Loucy (cell line): ENCODE measurements around the gene CYS1.

Experiments used
- H2AFZ ChIP-seq: fragments of 200-600 bp; sonication (generic); 2 replicates; pipeline ENCODE4 v1.6.0; 2016; ENCODE audit warnings: antibody characterized with exemption, mild to moderate bottlenecking, low read length, moderate library complexity
- H3F3A ChIP-seq: fragments of 200-600 bp; 2 replicates; pipeline ENCODE4 v1.6.0; 2016; ENCODE audit warnings: antibody characterized with exemption, low read depth, mild to moderate bottlenecking
- H3K27me3 ChIP-seq: fragments of 200-600 bp; sonication (generic); 2 replicates; pipeline ENCODE4 v1.6.1; 2014; ENCODE audit warnings: low read length, mild to moderate bottlenecking; ENCODE audit not compliant: insufficient read depth, poor library complexity, severe bottlenecking
- H3K36me3 ChIP-seq: fragments of 200-600 bp; sonication (generic); 2 replicates; pipeline ENCODE4 v1.6.1; 2016; ENCODE audit warnings: low read length; ENCODE audit not compliant: insufficient read depth
- H3K4me1 ChIP-seq: fragments of 200-600 bp; sonication (generic); 2 replicates; pipeline ENCODE4 v1.5.1; 2014; ENCODE audit warnings: low read length, mild to moderate bottlenecking; ENCODE audit not compliant: insufficient read depth, poor library complexity, severe bottlenecking
- H3K4me2 ChIP-seq: fragments of 200-600 bp; sonication (generic); 2 replicates; pipeline ENCODE4 v1.6.0; 2014; ENCODE audit warnings: antibody characterized with exemption, low read length, low read depth, mild to moderate bottlenecking; ENCODE audit not compliant: poor library complexity, severe bottlenecking
- H3K4me3 ChIP-seq: fragments of 200-600 bp; sonication (generic); 2 replicates; pipeline ENCODE4 v1.5.1; 2014; ENCODE audit warnings: low read length, mild to moderate bottlenecking, mixed read lengths; ENCODE audit not compliant: poor library complexity, severe bottlenecking
- H3K79me2 ChIP-seq: fragments of 200-600 bp; sonication (generic); 2 replicates; pipeline ENCODE4 v1.6.1; 2014; ENCODE audit warnings: low read length; ENCODE audit not compliant: insufficient read depth
- H3K9ac ChIP-seq: fragments of 200-600 bp; sonication (generic); 2 replicates; pipeline ENCODE4 v1.6.0; 2014; ENCODE audit warnings: mild to moderate bottlenecking, low read depth, low read length, moderate library complexity; ENCODE audit not compliant: poor library complexity, severe bottlenecking
- H3K9me2 ChIP-seq: fragments of 200-600 bp; sonication (generic); replicated peaks from 2 replicates; pipeline ENCODE4 v1.6.1; 2016; ENCODE audit warnings: low read depth, low read length, mixed read lengths
- H3K9me3 ChIP-seq: fragments of 200-600 bp; sonication (generic); 2 replicates; pipeline ENCODE4 v1.6.1; 2014; ENCODE audit warnings: mild to moderate bottlenecking, antibody characterized with exemption, low read length, low read depth; ENCODE audit not compliant: insufficient read depth
- H4K20me1 ChIP-seq: fragments of 200-600 bp; sonication (generic); 2 replicates; pipeline ENCODE4 v1.6.0; 2014; ENCODE audit warnings: antibody characterized with exemption, low read length, mild to moderate bottlenecking; ENCODE audit not compliant: insufficient read depth, poor library complexity, severe bottlenecking
- CTCF ChIP-seq: fragments of 200-600 bp; sonication (generic); conservative IDR thresholded peaks from 2 replicates; pipeline ENCODE4 v1.5.1; 2014; ENCODE audit warnings: mild to moderate bottlenecking, antibody characterized with exemption, low read length
- EZH2phosphoT487 ChIP-seq: fragments of 200-600 bp; IDR thresholded peaks from 2 replicates; pipeline ENCODE4 v1.6.1; 2018; ENCODE audit warnings: antibody characterized with exemption, mild to moderate bottlenecking, moderate library complexity, borderline replicate concordance

CYS1 gene

GRCh38 chr2:10043256-10043905, 36.8 kb downstream of the CYS1 start, which contains the start of gene KLF11:
KLF11 (plus strand) TSS chr2:10043550; CDS start chr2:10043717, 167 bp downstream.
- H3K9ac ChIP-seq: no peak within 1 kb of the TSS
- no peaks in the 10 kb centered on the region for H3K4me1 ChIP-seq
- H3K4me2 ChIP-seq: no peak within 1 kb of the TSS
- no peak for TF ChIP-seq EZH2phosphoT487
- no peaks in the 10 kb centered on the region for H3K27me3 ChIP-seq
- H3K9me3 ChIP-seq: no peaks in the 10 kb centered on the region
- H3F3A ChIP-seq: no peaks in the 10 kb centered on the region
- H4K20me1 ChIP-seq: no peaks in the 10 kb centered on the region
- no peaks in the 10 kb centered on the region for H3K9me2 ChIP-seq
- no peak within 1 kb of the TSS for H2AFZ ChIP-seq
- no peak within 1 kb of the TSS for H3K4me3 ChIP-seq
- H3K79me2 ChIP-seq: no peaks in the 10 kb centered on the region
- no peaks in the 10 kb centered on the region for H3K36me3 ChIP-seq

GRCh38 chr2:10042301-10043161, 37.7 kb downstream of the CYS1 start:
- Histone ChIP-seq H3K27me3 (no peaks in the 10 kb centered on the region), H3K79me2 (no peaks in the 10 kb centered on the region), H3K9me2 (no peaks in the 10 kb centered on the region), H3K4me1 (no peaks in the 10 kb centered on the region), H3K9me3 (no peaks in the 10 kb centered on the region), H3K4me2 (no peak overlapping the region), H3K4me3 (no peak overlapping the region), H4K20me1 (no peaks in the 10 kb centered on the region), H3F3A (no peaks in the 10 kb centered on the region), H3K9ac (no peak overlapping the region), H2AFZ (no peak overlapping the region), H3K36me3 (no peaks in the 10 kb centered on the region)
- no peak for TF ChIP-seq CTCF
- TF ChIP-seq EZH2phosphoT487: no peak

GRCh38 chr2:10041711-10042110, 38.5 kb downstream of the CYS1 start:
- no peaks in the 10 kb centered on the region for H3K9me3 ChIP-seq
- H3K9me2 ChIP-seq: no peaks in the 10 kb centered on the region
- TF ChIP-seq EZH2phosphoT487 (no peak), CTCF (no peak)
- no peak overlapping the region for H3K9ac ChIP-seq
- no peaks in the 10 kb centered on the region for H3K27me3 ChIP-seq
- H3K4me1 ChIP-seq: no peaks in the 10 kb centered on the region
- no peaks in the 10 kb centered on the region for H4K20me1 ChIP-seq
- H3F3A ChIP-seq: no peaks in the 10 kb centered on the region
- no peak overlapping the region for H2AFZ ChIP-seq
- H3K4me3 ChIP-seq: no peak overlapping the region
- H3K79me2 ChIP-seq: no peaks in the 10 kb centered on the region
- H3K4me2 ChIP-seq: no peak overlapping the region
- no peaks in the 10 kb centered on the region for H3K36me3 ChIP-seq
